ENCODE measurements around the gene ZDHHC7.

GRCh38 chr16:85010446-85010930 is 847 bp downstream of the ZDHHC7 start:
- TF ChIP-seq, protein P1, sequence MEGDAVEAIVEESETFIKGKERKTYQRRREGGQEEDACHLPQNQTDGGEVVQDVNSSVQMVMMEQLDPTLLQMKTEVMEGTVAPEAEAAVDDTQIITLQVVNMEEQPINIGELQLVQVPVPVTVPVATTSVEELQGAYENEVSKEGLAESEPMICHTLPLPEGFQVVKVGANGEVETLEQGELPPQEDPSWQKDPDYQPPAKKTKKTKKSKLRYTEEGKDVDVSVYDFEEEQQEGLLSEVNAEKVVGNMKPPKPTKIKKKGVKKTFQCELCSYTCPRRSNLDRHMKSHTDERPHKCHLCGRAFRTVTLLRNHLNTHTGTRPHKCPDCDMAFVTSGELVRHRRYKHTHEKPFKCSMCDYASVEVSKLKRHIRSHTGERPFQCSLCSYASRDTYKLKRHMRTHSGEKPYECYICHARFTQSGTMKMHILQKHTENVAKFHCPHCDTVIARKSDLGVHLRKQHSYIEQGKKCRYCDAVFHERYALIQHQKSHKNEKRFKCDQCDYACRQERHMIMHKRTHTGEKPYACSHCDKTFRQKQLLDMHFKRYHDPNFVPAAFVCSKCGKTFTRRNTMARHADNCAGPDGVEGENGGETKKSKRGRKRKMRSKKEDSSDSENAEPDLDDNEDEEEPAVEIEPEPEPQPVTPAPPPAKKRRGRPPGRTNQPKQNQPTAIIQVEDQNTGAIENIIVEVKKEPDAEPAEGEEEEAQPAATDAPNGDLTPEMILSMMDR (IDR thresholded peaks at IDR 0.05): no peak
- TF ChIP-seq POLR2A (IDR thresholded peaks at IDR 0.05): no peak
